ENCODE data around the gene AJAP1.

- no peak for TF ChIP-seq CTCF (IDR thresholded peaks at IDR 0.05)
- no peak for TF ChIP-seq POLR2A (IDR thresholded peaks at IDR 0.05)
Observed at GRCh38 chr1:4820543-4820942, 166.1 kb downstream of the AJAP1 start.

Data from testis (tissue), 2 donors.